CD14-positive monocyte (primary cell): ENCODE measurements around the gene CCDC8. TPM values are rescaled to one million over a fixed set of nuclear protein-coding genes. Genes with fewer than 3 reads are reported as not detected.

Experiments
- DNase-seq, 3 donors: peaks; one replicate each; pipeline ENCODE4 v3.0.0-alpha.2; 2011 to 2022
- H2AFZ ChIP-seq: 2 replicates; pipeline ENCODE4 v1.6.0; 2012; ENCODE audit warnings: mild to moderate bottlenecking, low read depth, low read length, inconsistent platforms; ENCODE audit not compliant: insufficient read depth, poor library complexity, severe bottlenecking
- H3K27ac ChIP-seq, 2 donors: 1 replicate in 1 of 2; 2 replicates in 1 of 2; pipeline ENCODE4 v1.5.1; 2012 to 2013; ENCODE audit warnings: low read length in 2 of 2, control low read depth in 1 of 2, inconsistent platforms in 1 of 2, low read depth in 1 of 2, mild to moderate bottlenecking in 1 of 2
- H3K27me3 ChIP-seq, 2 donors: one replicate each; pipeline versions ENCODE4 v1.6.0 to v1.6.1; 2011 to 2013; ENCODE audit warnings: low read length in 2 of 2; ENCODE audit not compliant: control insufficient read depth in 2 of 2, insufficient read depth in 2 of 2
- H3K36me3 ChIP-seq, 2 donors: replicated peaks in 1 of 2; 1 replicate in 1 of 2; 2 replicates in 1 of 2; pipeline versions ENCODE4 v1.5.1 to v1.6.1; 2012 to 2013; ENCODE audit warnings: low read length in 2 of 2, control low read depth in 1 of 2, inconsistent platforms in 1 of 2, mild to moderate bottlenecking in 1 of 2; ENCODE audit not compliant: insufficient read depth in 2 of 2, control insufficient read depth in 1 of 2
- H3K4me1 ChIP-seq, 2 donors: 1 replicate in 1 of 2; 2 replicates in 1 of 2; pipeline versions ENCODE4 v1.5.1 to v1.6.1; 2012 to 2013; ENCODE audit warnings: low read length in 2 of 2, control low read depth in 1 of 2, inconsistent platforms in 1 of 2, mild to moderate bottlenecking in 1 of 2, moderate library complexity in 1 of 2; ENCODE audit not compliant: insufficient read depth in 2 of 2, control insufficient read depth in 1 of 2
- H3K4me2 ChIP-seq: replicated peaks from 2 replicates; pipeline ENCODE3; 2012; ENCODE audit warnings: low read length, moderate library complexity, mild to moderate bottlenecking; ENCODE audit not compliant: poor library complexity, severe bottlenecking; ENCODE audit errors: extremely low read depth
- H3K4me3 ChIP-seq, 3 experiments: fragments of 200-600 bp in 1 of 3; sonication (generic) in 1 of 3; replicated peaks in 1 of 3; 1 replicate in 2 of 3; 2 replicates in 1 of 3; pipeline ENCODE4 v1.5.1; 2011 to 2013; ENCODE audit warnings: low read length in 3 of 3, mild to moderate bottlenecking in 3 of 3, control low read depth in 2 of 3, low read depth in 2 of 3, inconsistent platforms in 1 of 3, moderate library complexity in 1 of 3
- H3K79me2 ChIP-seq: 2 replicates; pipeline ENCODE4 v1.6.0; 2012; ENCODE audit warnings: mild to moderate bottlenecking, control low read depth, inconsistent platforms, low read length, moderate library complexity; ENCODE audit not compliant: insufficient read depth
- H3K9ac ChIP-seq: 2 replicates; pipeline ENCODE4 v1.6.0; 2017; ENCODE audit warnings: low read length, mild to moderate bottlenecking; ENCODE audit not compliant: insufficient read depth, poor library complexity, severe bottlenecking
- H3K9me3 ChIP-seq, 2 donors: replicated peaks in 1 of 2; 1 replicate in 1 of 2; 2 replicates in 1 of 2; pipeline versions ENCODE4 v1.5.1 to v1.6.1; 2012 to 2013; ENCODE audit warnings: low read length in 2 of 2, control low read depth in 1 of 2; ENCODE audit not compliant: control insufficient read depth in 1 of 2, insufficient read depth in 1 of 2
- H4K20me1 ChIP-seq: 2 replicates; pipeline ENCODE4 v1.6.0; 2012; ENCODE audit warnings: mild to moderate bottlenecking, low read length, control low read depth, moderate library complexity; ENCODE audit not compliant: insufficient read depth
- H3K27ac Mint-ChIP-seq, 7 donors: one replicate each; pipeline ENCODE4 v1.8.0; 2020; ENCODE audit warnings: mild to moderate bottlenecking in 7 of 7, mixed read lengths in 7 of 7, moderate library complexity in 6 of 7, inconsistent platforms in 2 of 7
- H3K27me3 Mint-ChIP-seq, 3 donors: one replicate each; pipeline ENCODE4 v1.8.0; 2021 to 2022; ENCODE audit warnings: low read depth in 3 of 3, mild to moderate bottlenecking in 3 of 3, mixed read lengths in 3 of 3, moderate library complexity in 3 of 3, inconsistent platforms in 1 of 3
- H3K36me3 Mint-ChIP-seq, 2 donors: one replicate each; pipeline ENCODE4 v1.8.0; 2020; ENCODE audit warnings: mixed read lengths in 2 of 2, inconsistent platforms in 1 of 2, mild to moderate bottlenecking in 1 of 2
- H3K4me1 Mint-ChIP-seq: one replicate; pipeline ENCODE4 v1.8.0; 2020; ENCODE audit warnings: mild to moderate bottlenecking, mixed read lengths
- H3K4me3 Mint-ChIP-seq, 2 donors: one replicate each; pipeline ENCODE4 v1.8.0; 2020; ENCODE audit warnings: mild to moderate bottlenecking in 2 of 2, mixed read lengths in 2 of 2, moderate library complexity in 1 of 2
- H3K9me3 Mint-ChIP-seq, 7 donors: one replicate each; pipeline ENCODE4 v1.8.0; 2020 to 2022; ENCODE audit warnings: mixed read lengths in 7 of 7, mild to moderate bottlenecking in 6 of 7, moderate library complexity in 6 of 7, inconsistent platforms in 2 of 7
- WGBS: methylation state at CpG from one replicate; pipeline ENCODE4 v1.1.5; 2013; ENCODE audit warnings: missing lambda C conversion rate; ENCODE audit not compliant: insufficient coverage; 5-methylcytosine and 5-hydroxymethylcytosine counted together
- intact Hi-C, 2 donors: fragments of 100-400 bp; cut with micrococcal nuclease; formaldehyde crosslinking; loops; one replicate each; pipeline versions ENCODE4 v1.15.0 to v1.15.1; 2023
- polyA plus RNA-seq, 3 donors: library from polyadenylated mRNA; depleted of rRNA in 1 of 3; unstranded in 2 of 3; stranded (reverse) in 1 of 3; fragments of 300-500 nt in 2 of 3; fragments of >200 nt in 1 of 3; fragmentation: Illumina TruSeq in 2 of 3; gene quantifications; 1 replicate in 2 of 3; 2 replicates in 1 of 3; pipeline ENCODE4 v1.2.3, GENCODE V29; 2012 to 2021
- TF ChIP-seq, protein P1 (sequence below): fragments of 200-600 bp; IDR thresholded peaks from one replicate; pipeline ENCODE4 v1.8.0; 2022; ENCODE audit warnings: antibody characterized with exemption, mild to moderate bottlenecking

Gene CCDC8
- polyA plus RNA-seq, 3 donors = not detected

DNA sequence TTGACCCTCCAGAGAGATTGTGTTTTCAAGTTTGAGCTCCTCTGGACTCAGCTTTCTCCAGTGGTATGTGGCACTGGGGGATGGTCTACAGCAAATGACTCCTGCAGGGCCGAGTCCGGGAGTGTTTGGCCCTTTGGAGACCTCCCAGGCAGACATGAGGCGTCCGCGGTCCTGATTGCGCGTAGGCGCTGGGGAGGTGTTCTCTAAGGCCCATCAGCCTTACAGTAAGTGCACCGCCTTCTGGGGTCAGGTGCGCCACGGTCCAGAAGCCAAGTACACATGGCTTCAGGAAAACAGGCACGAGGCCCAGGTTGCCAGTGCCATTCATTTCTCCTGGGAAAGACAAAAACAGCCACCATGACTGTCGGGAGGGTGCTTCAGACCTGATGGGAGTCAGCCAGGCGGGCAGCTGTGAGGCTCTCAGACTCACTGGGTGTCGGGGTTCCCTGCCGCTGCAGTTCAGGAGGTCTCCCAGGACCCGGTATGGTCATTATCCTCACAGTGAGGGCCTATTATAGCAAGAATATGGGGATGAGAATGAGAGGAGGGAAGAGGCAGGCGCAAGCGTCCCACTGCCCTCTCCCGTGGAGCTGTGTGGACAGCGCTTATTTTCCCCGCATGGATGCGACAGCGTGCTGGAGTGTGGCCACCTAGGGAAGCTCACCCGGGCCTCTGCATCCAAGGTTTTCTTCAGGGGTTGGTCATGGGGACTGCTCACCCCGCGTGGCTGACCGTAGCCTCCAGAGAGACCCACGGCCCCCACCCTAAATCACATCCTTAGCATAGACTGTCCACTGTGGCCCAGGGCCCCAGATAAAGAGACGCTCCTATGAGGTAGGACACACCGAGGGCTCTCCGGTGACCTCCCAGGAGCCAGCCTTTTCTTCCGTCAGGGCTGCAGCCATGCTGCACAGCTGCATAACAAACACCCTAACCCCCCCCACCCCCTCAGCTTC, 21.8 kb downstream of the CCDC8 start:
- H3K27me3 ChIP-seq = no peaks in the 10 kb centered on the region
- H3K4me3 Mint-ChIP-seq = no peak overlapping the region
- no peak overlapping the region for H2AFZ ChIP-seq
- no peak overlapping the region for H3K4me2 ChIP-seq
- H3K36me3 Mint-ChIP-seq = peaks cover 53 to 54% of the 10 kb centered on the region in 2 donors
- H3K36me3 ChIP-seq = peaks cover 50 to 52% of the 10 kb centered on the region in 2 donors
- no peaks in the 10 kb centered on the region for H3K79me2 ChIP-seq
- no peaks in the 10 kb centered on the region for H3K9me3 ChIP-seq
- intact Hi-C loops = no loop called here
- no peaks in the 10 kb centered on the region for H3K4me1 Mint-ChIP-seq
- no peaks in the 10 kb centered on the region for H4K20me1 ChIP-seq
- no peak overlapping the region for H3K27ac ChIP-seq
- H3K9me3 Mint-ChIP-seq = peaks cover 0 to 3% (median 0%) of the 10 kb centered on the region in 7 donors
- H3K27ac Mint-ChIP-seq = no peak overlapping the region
- peaks cover 0 to 3% (median 0%) of the 10 kb centered on the region in 3 donors for H3K27me3 Mint-ChIP-seq
- no peak for DNase-seq
- no peaks in the 10 kb centered on the region for H3K4me1 ChIP-seq
- TF ChIP-seq, protein P1, sequence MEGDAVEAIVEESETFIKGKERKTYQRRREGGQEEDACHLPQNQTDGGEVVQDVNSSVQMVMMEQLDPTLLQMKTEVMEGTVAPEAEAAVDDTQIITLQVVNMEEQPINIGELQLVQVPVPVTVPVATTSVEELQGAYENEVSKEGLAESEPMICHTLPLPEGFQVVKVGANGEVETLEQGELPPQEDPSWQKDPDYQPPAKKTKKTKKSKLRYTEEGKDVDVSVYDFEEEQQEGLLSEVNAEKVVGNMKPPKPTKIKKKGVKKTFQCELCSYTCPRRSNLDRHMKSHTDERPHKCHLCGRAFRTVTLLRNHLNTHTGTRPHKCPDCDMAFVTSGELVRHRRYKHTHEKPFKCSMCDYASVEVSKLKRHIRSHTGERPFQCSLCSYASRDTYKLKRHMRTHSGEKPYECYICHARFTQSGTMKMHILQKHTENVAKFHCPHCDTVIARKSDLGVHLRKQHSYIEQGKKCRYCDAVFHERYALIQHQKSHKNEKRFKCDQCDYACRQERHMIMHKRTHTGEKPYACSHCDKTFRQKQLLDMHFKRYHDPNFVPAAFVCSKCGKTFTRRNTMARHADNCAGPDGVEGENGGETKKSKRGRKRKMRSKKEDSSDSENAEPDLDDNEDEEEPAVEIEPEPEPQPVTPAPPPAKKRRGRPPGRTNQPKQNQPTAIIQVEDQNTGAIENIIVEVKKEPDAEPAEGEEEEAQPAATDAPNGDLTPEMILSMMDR = no peak
- 96% methylated on average over 27 of the region's 33 CpGs for WGBS
- no peak overlapping the region for H3K9ac ChIP-seq
- no peak overlapping the region for H3K4me3 ChIP-seq

DNA sequence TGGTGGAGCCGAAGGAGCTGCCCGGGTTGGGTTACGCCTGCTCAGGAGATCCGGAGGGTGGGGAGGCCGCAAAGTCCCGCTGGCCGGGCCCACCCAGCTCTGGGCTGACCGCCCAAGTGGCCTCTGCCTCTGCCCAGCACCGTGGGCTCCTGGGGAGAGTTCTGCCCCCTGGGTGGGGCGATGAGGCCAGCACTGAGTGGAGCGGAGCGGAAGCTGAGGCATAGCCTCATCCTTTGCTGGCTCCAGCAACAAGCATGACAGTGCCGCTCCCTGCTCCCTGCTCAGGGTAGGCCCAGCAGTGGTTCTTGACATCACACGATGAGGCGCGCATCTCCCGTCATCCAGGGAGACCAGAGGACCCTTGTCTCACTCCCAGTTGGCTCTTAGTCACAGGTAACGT, 22.5 kb downstream of the CCDC8 start:
- Histone ChIP-seq H3K36me3 (peaks cover 56 to 57% of the 10 kb centered on the region in 2 donors), H3K9ac (no peak overlapping the region), H3K27ac (no peak overlapping the region), H3K79me2 (no peaks in the 10 kb centered on the region), H3K27me3 (no peaks in the 10 kb centered on the region), H3K4me1 (no peaks in the 10 kb centered on the region), H2AFZ (no peak overlapping the region), H3K4me3 (no peak overlapping the region), H3K4me2 (no peak overlapping the region), H4K20me1 (no peaks in the 10 kb centered on the region), H3K9me3 (no peaks in the 10 kb centered on the region)
- no peak overlapping the region for H3K4me3 Mint-ChIP-seq
- peaks cover 57 to 58% of the 10 kb centered on the region in 2 donors for H3K36me3 Mint-ChIP-seq
- peaks cover 0 to 1% (median 0%) of the 10 kb centered on the region in 3 donors for H3K27me3 Mint-ChIP-seq
- H3K9me3 Mint-ChIP-seq = peaks cover 0 to 3% (median 0%) of the 10 kb centered on the region in 7 donors
- WGBS = over 99% methylated on average over 18 of the region's 18 CpGs
- intact Hi-C loops = no loop called here
- TF ChIP-seq, protein P1 = no peak
- no peak overlapping the region for H3K27ac Mint-ChIP-seq
- DNase-seq = no peak
- no peaks in the 10 kb centered on the region for H3K4me1 Mint-ChIP-seq
